Endothelial cell of umbilical vein (primary cell): Measurements from ENCODE around the gene SPAG16. TPM values are rescaled to one million over a fixed set of nuclear protein-coding genes. Genes with fewer than 3 reads are reported as not detected.

Experiments
- BruUV-seq: library from RNA; stranded (reverse); fragments of 400-500 nt; replicated peaks from 2 replicates; lab custom pipeline; 2021; lab: Mats Ljungman, UMichigan
- CTCF ChIA-PET: fragments of 300-600, 350-600 bp; sonication (Branson Sonifier 250); formaldehyde crosslinking; loops from one replicate; lab custom pipeline; 2021; ENCODE audit warnings: antibody characterized with exemption, inconsistent platforms; lab: Charles Lee
- POLR2A ChIA-PET: fragments of 300-600, 350-600 bp; sonication (Branson Sonifier 250); formaldehyde crosslinking; loops from one replicate; lab custom pipeline; 2021; ENCODE audit warnings: antibody characterized with exemption, inconsistent platforms; lab: Charles Lee
- DNase-seq: peaks from one replicate; pipeline ENCODE4 v3.0.0-alpha.2; 2011; ENCODE audit warnings: low read depth, low spot score
- FAIRE-seq: peaks from 2 replicates; lab custom pipeline; 2011; peaks lifted over from hg19 to GRCh38; lab: Jason Lieb, UNC
- H2AFZ ChIP-seq: 2 replicates; pipeline ENCODE4 v1.6.0; 2012; ENCODE audit warnings: low read depth, low read length, control low read depth, inconsistent platforms
- H3K27ac ChIP-seq: 2 replicates; pipeline ENCODE4 v1.5.1; 2011; ENCODE audit warnings: low read depth, mild to moderate bottlenecking, control low read depth, low read length, moderate library complexity; ENCODE audit not compliant: insufficient read depth
- H3K27me3 ChIP-seq, 2 experiments: 2 replicates each; pipeline versions ENCODE4 v1.6.0 to v1.6.1; 2011; ENCODE audit warnings: low read length in 2 of 2, mixed read lengths in 1 of 2; ENCODE audit not compliant: control insufficient read depth in 2 of 2, insufficient read depth in 2 of 2
- H3K36me3 ChIP-seq, 2 experiments: 2 replicates in 1 of 2; 3 replicates in 1 of 2; pipeline ENCODE4 v1.5.1; 2011; ENCODE audit warnings: low read length in 2 of 2, mild to moderate bottlenecking in 1 of 2, moderate library complexity in 1 of 2; ENCODE audit not compliant: control insufficient read depth in 2 of 2, insufficient read depth in 2 of 2; ENCODE audit errors: extremely low read depth in 1 of 2
- H3K4me1 ChIP-seq: 3 replicates; pipeline ENCODE4 v1.5.1; 2011; ENCODE audit warnings: mild to moderate bottlenecking, low read length; ENCODE audit not compliant: control insufficient read depth, insufficient read depth; ENCODE audit errors: extremely low read depth
- H3K4me2 ChIP-seq: 2 replicates; pipeline ENCODE4 v1.6.1; 2011; ENCODE audit warnings: low read length, control low read depth, mixed read lengths; ENCODE audit not compliant: insufficient read depth
- H3K4me3 ChIP-seq, 3 experiments: fragments of 200-600 bp in 1 of 3; sonication (generic), shearing (Covaris generic) in 1 of 3; replicated peaks in 1 of 3; 2 replicates each; pipeline ENCODE4 v1.5.1; 2011 to 2016; ENCODE audit warnings: control low read depth in 3 of 3, low read length in 3 of 3, mild to moderate bottlenecking in 2 of 3, inconsistent platforms in 1 of 3, low read depth in 1 of 3, moderate library complexity in 1 of 3; ENCODE audit not compliant: insufficient read depth in 1 of 3
- H3K79me2 ChIP-seq: 2 replicates; pipeline ENCODE4 v1.6.0; 2012; ENCODE audit warnings: low read length, inconsistent platforms; ENCODE audit not compliant: control insufficient read depth, insufficient read depth
- H3K9ac ChIP-seq: replicated peaks from 2 replicates; pipeline ENCODE3; 2011; ENCODE audit warnings: low read length, control low read depth; ENCODE audit not compliant: insufficient read depth; ENCODE audit errors: extremely low read depth
- H3K9me1 ChIP-seq: replicated peaks from 3 replicates; pipeline ENCODE4 v1.6.0; 2011; ENCODE audit warnings: mild to moderate bottlenecking, low read length; ENCODE audit not compliant: control insufficient read depth, insufficient read depth; ENCODE audit errors: extremely low read depth
- H3K9me3 ChIP-seq: replicated peaks from 2 replicates; pipeline ENCODE4 v1.5.1; 2012; ENCODE audit warnings: low read length, inconsistent platforms; ENCODE audit not compliant: control insufficient read depth, insufficient read depth
- H4K20me1 ChIP-seq: replicated peaks from 2 replicates; pipeline ENCODE3; 2011; ENCODE audit warnings: mild to moderate bottlenecking, low read length; ENCODE audit not compliant: control insufficient read depth, insufficient read depth; ENCODE audit errors: extremely low read depth
- CTCF ChIP-seq, 2 donors: IDR thresholded peaks; 1 replicate in 1 of 2; 2 replicates in 1 of 2; pipeline ENCODE4 v1.5.1; 2011; ENCODE audit warnings: low read length in 2 of 2, mild to moderate bottlenecking in 2 of 2, moderate library complexity in 2 of 2, control low read depth in 1 of 2, inconsistent platforms in 1 of 2, low read depth in 1 of 2; ENCODE audit not compliant: insufficient read depth in 1 of 2; ENCODE audit errors: extremely low read depth in 1 of 2
- EZH2 ChIP-seq: IDR thresholded peaks from 2 replicates; pipeline ENCODE4 v1.6.1; 2012; ENCODE audit warnings: borderline replicate concordance, low read depth, mild to moderate bottlenecking, moderate library complexity, low read length, inconsistent platforms; ENCODE audit not compliant: severe bottlenecking
- FOS ChIP-seq: IDR thresholded peaks from 2 replicates; pipeline ENCODE4 v1.6.1; 2011; ENCODE audit warnings: mild to moderate bottlenecking, low read length, moderate library complexity, borderline replicate concordance; ENCODE audit not compliant: insufficient read depth
- GATA2 ChIP-seq: IDR thresholded peaks from 2 replicates; pipeline ENCODE4 v1.7.0; 2011; ENCODE audit warnings: low read depth, mild to moderate bottlenecking, moderate library complexity, mixed read lengths, low read length; ENCODE audit not compliant: insufficient read length, insufficient read depth
- JUN ChIP-seq: IDR thresholded peaks from 2 replicates; pipeline ENCODE4 v1.6.1; 2011; ENCODE audit warnings: borderline replicate concordance, low read depth; ENCODE audit not compliant: insufficient read length, insufficient read depth
- MAX ChIP-seq: IDR thresholded peaks from 2 replicates; pipeline ENCODE4 v1.6.1; 2011; ENCODE audit not compliant: insufficient read depth, insufficient read length
- MYC ChIP-seq: IDR thresholded peaks from one replicate; pipeline ENCODE4 v1.6.1; 2011; ENCODE audit warnings: mild to moderate bottlenecking, low read depth, low read length
- POLR2A ChIP-seq: IDR thresholded peaks from 2 replicates; pipeline ENCODE4 v1.6.1; 2012; ENCODE audit warnings: low read depth, mild to moderate bottlenecking, control low read depth, low read length
- POLR2AphosphoS5 ChIP-seq: IDR thresholded peaks from 2 replicates; pipeline ENCODE4 v1.6.1; 2012; ENCODE audit warnings: low read depth, mild to moderate bottlenecking, control low read depth, low read length, moderate library complexity; ENCODE audit not compliant: insufficient read depth
- dilution Hi-C: fragments of 300-500 bp; cut with MboI; formaldehyde crosslinking; loops from one replicate; pipeline ENCODE4 v1.15.0; 2019; ENCODE audit warnings: low sequenced_read_pairs; ENCODE audit not compliant: extremely low pct_ligation_motif_present
- intact Hi-C: fragments of 100-400 bp; cut with micrococcal nuclease; formaldehyde crosslinking; loops from one replicate; pipeline ENCODE4 v1.10.0; 2022
- polyA plus RNA-seq, 4 experiments: library from polyadenylated mRNA; depleted of rRNA in 3 of 4; stranded (reverse) in 3 of 4; unstranded in 1 of 4; fragments of >200 nt; gene quantifications; 2 replicates each; pipeline versions ENCODE4 v1.2.1 to v1.2.3, GENCODE V29; 2011 to 2012; ENCODE audit warnings: missing spikeins in 1 of 4
- total RNA-seq: library from RNA; stranded (reverse); gene quantifications from 2 replicates; pipeline ENCODE4 v1.2.3, GENCODE V29; 2021

The SPAG16 gene
- total and polyA plus RNA-seq, 2 donors (not counting 3 experiments of a cell fraction or from before 2014, with no cell fraction given) = 4.0 to 7.7 TPM

GRCh38 chr2:214255046-214255445 lies 970.8 kb downstream of the SPAG16 start:
- no peak overlapping the region for H3K9ac ChIP-seq
- no peaks in the 10 kb centered on the region for H3K9me3 ChIP-seq
- H3K4me1 ChIP-seq = no peaks in the 10 kb centered on the region
- no TSS peak for BruUV-seq
- H3K27me3 ChIP-seq = no peaks in the 10 kb centered on the region
- no peak for FAIRE-seq
- no peak for DNase-seq
- no peaks in the 10 kb centered on the region for H3K79me2 ChIP-seq
- CTCF ChIA-PET = no interaction called here
- H3K9me1 ChIP-seq = no peaks in the 10 kb centered on the region
- TF ChIP-seq FOS = no peak
- TF ChIP-seq MAX = no peak
- TF ChIP-seq MYC = no peak
- no peak for TF ChIP-seq JUN
- TF ChIP-seq CTCF (IDR thresholded peaks at IDR 0.05; ENCODE audit: extremely low read depth in 1 of 2, insufficient read depth in 1 of 2, low read depth in 1 of 2, low read length in 2 of 2) = no peak
- TF ChIP-seq POLR2A = no peak
- no peak for TF ChIP-seq POLR2AphosphoS5
- no peak for TF ChIP-seq EZH2
- TF ChIP-seq GATA2 = no peak
- no peak overlapping the region for H3K4me3 ChIP-seq
- no peak overlapping the region for H3K27ac ChIP-seq
- no peaks in the 10 kb centered on the region for H3K36me3 ChIP-seq
- POLR2A ChIA-PET = no interaction called here
- no peaks in the 10 kb centered on the region for H4K20me1 ChIP-seq
- no peak overlapping the region for H3K4me2 ChIP-seq
- dilution Hi-C loops (no loop called here), intact Hi-C loops (no loop called here)
- no peak overlapping the region for H2AFZ ChIP-seq
